Stimulated activated CD4-positive, alpha-beta T cell treated with anti-CD3 and anti-CD28 coated beads, Interleukin-12 subunit alpha, Interleukin-12 subunit beta, amount 100 ng/mL, for 4 hours (primary cell): ENCODE measurements around the gene CARD16.
"Not testable (repeated sequence)": the region's sequence is repeated elsewhere in the genome, so short reads cannot be mapped to it uniquely, and the experiment has no call there.

ENCODE experiments used
- DNase-seq: peaks from one replicate; pipeline ENCODE4 v3.0.0-alpha.2; 2020

Gene CARD16

DNA sequence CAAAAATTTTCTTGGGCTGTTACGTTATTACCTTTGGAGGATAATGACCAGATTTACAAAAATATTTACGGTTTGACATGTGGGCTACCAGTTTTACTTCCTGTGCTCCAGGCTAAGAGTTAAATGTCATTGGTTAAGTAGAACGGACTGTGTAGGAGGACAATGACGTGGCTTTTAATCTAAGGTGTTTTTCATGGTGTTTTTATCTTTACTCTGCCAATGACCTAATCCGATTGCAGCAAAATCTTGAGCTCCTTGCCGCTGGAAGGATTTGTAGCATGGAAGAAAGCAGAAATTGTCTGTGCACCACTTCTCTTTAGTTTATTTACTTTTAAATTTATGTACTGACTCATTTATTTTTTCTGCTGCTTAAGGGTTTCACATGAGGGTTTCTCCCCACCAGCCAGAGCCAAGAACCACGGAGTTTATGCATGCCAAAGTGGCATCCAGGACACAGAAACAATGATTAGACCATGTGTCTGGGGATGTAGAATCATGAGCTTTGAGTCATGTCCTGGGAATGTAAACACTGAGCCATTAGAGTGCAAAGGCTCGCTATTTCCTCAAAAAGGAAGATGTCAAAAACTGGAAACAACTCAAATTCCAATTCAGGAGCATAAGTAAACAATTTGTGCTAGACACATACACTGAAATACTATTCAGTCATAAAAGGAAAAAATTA, 1.9 kb upstream of the CARD16 start:
- DNase-seq = no peak

DNA sequence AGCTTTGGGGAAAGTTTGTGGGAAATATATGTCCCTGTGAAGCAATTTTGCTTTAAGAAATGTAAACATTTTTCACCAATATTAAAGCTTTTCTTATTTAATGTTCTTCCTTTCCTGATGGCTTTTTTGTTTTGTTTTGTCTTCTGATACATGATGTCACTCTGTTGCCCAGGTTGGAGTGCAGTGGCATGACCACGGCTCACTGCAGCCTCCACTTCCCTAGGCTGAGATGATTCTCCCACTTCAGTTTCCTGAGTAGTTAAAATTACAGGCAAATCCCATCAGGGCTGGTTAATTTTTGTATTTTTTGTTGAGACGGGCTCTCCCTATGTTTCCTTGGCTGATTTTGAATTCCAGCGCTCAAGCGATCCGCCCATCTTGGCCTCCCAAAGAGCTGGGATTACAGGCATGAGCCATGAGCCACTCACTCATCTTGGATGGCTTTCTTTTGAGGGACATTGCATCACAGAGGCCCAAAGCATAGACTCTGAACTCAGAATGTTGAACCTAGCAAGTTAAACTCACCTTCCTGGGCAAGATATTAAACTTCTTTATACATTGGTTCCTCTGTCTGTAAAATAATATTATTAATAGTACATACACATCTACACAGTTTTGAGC, 651 bp upstream of the CARD16 start:
- DNase-seq = no peak

DNA sequence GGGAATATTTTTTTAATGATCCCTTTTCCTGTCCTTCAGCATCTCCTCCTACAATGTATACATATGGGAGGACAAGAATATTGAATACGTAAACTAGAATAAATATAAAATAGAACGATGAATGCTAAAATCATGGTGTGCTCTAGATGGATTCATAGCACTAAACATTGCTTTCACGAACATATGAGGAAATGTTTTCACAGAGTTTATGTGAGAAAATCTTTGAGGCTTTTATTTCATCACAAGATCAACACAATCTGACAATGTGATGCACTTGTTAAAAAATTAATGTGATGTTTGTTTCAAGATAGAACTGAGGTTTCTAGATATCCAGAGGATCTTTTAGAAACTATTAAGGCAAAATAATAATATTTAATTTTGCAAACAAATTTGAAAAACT, 3.0 kb downstream of the CARD16 start:
- DNase-seq = no peak

DNA sequence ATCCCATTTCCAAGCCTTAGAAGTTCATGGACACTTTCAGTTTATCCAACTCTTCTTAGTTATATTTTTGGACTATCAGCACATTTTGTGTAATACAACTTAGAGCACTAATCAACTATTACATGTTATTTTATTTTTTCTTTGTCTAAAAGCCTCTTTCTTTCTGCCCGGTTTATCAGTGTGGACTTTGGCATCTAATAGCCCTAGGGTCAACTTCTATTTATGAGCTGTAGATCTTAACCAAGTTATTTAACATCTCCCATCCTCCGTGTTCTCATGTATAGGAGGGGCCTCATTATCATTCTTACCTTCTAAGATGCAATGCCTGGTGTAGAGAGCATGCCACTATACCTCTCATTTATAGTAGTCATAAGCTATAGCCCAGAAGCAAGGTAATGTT, 4.4 kb downstream of the CARD16 start:
- no peak for DNase-seq

DNA sequence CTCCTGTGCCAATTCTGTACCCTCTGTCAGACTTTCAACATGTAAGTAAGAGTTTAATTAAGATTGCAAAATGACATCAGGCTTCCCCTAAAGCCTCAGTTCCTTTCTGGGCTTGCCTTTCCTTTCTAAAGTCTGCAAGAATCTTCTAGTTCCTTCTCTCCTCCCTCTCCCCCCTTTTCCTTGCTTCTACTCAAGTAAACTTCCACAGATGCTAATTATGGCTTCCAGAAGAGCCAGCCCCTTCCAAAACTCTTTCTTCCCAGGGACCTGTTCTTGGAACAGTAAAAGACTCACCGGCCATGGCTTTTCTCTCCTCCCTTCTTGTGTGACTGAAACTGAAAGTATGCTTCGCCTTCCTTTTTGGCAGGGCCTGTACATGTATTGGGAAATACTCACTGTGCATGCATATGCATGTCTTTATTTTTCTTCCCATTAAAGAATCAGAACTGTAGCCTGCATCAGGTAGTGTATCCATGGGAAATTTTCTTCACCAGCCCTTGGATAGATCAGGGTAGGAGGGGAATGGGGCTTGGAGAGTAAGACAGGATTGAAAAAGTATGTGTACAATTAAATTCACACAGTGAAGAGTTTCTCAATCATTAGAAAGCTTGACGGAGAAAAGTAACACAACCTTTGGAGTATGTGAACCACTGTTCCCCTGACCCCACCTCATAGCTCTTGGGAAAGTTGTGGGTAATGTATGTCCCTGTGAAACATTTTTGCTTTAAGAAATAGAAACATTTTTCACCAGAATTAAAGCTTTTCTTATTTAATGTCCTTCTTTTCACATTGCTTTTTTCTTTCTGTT, 10.1 kb downstream of the CARD16 start, which contains the start of gene CASP1:
Gene CASP1 (minus strand): TSS at position 332 of the 808 bp plus-strand sequence. CDS start 31 bp downstream, at position 301.
- no peak for DNase-seq

DNA sequence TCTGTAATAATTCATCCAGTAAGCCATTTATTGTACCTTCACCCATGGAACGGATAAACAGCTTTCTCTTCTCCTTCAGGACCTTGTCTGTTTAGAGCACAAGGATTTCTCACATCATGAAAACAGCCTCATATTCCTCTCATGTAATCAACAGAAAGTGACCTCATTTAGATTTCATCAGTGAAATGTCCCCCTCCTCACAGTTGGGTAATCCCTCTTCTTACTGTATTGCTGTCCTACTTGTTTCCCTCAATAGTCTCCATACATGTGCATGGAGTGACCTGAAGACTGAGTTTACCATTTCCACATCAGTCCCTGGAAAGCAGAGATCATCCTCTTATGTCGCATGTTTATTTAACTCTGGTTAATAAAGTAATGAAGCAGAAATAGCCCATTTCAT, 10.7 kb downstream of the CARD16 start:
- DNase-seq = not testable (repeated sequence)

DNA sequence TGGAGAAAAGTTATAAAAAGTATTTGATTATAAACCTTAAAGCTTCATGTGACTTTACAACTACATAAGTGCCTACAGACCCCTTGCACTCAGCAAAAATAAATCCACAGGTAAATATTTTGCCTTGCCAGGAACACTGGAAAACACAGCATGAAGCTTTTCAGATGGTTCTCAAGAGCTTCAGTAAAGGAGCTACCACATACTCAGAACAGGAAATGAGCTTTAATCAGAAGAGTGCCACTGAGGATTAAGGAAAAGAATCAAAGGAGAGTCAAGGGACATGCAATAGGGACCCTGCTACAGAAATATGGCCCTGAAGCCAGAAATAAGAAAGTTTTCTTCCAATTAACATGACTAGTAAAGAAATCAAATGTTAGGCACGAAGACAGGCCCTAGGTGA, 11.4 kb downstream of the CARD16 start:
- no peak for DNase-seq

DNA sequence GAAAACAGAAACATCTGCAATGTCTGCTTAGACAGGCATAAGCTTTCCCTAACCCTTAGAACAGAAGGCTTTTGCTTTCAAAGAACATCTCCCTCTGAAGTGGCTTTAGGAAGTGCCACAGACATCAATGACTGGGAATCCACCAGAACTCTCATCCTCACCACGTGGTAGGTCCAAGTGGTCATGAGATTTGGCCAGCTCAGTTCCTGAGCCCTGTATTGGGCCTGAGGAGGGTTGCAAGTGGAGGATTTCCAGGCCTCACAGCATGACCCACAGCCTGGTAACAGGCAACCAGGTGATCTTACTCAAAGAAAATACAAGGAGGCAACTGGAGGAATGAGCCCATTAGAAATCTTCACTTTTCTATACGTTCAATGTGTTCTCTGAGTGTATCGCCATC, 11.8 kb downstream of the CARD16 start:
- no peak for DNase-seq

DNA sequence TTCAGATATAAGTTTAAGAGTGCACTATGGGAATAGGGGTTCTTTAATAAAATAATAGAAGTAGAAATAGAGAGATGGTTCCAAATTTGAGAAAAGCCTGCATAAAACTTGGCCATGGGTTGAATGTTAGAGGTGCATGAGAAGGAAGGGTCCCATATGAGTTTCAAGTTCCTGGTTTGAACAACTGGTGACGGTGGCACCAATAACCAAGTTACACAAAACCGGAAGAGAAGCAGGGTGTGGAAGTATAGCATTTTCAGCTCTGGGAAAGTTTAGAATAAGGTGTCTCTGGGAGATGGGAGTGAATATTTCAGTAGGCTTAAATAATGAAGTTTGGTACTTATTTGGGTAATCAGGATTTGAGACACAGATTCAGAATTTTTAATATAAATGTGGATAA, 12.6 kb downstream of the CARD16 start:
- no peak for DNase-seq

DNA sequence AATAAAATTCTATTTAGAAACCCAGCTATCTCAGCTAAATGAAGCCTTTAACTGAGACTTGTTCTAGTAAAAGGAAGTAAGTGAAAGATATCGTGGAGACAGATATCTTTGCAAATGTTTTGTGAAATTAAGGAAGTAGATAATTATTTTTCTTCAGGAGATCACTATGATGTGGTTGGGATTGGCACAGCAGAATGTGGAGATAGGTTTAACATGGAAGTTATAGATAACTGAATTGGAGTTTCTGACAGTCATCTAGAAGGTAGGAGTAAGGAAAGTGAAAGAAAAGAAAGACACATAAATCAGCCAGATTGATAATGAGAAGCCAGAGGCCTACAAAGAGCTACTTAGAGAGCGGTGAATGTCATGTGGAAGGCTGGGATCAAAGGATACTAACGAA, 17.5 kb downstream of the CARD16 start:
- DNase-seq = no peak

DNA sequence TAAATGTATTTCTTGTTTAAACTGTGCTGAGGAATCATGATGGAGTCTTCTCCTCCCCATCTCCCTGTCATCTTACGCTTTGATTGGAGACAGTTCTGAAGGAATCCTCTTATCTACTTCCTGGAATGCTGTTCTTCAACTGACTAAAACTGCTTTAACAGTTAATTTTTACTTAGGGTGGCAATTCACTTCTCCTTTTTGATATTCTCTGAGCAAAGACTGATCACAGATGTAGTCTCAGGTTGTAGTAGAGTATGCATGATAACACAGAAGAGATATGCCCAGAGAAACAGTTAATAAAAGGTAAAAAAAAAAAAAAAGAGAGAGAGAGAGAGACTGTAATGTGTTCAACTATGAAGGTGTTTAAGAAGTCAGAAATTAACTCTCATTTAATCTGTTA, 20.7 kb downstream of the CARD16 start:
- DNase-seq = no peak

DNA sequence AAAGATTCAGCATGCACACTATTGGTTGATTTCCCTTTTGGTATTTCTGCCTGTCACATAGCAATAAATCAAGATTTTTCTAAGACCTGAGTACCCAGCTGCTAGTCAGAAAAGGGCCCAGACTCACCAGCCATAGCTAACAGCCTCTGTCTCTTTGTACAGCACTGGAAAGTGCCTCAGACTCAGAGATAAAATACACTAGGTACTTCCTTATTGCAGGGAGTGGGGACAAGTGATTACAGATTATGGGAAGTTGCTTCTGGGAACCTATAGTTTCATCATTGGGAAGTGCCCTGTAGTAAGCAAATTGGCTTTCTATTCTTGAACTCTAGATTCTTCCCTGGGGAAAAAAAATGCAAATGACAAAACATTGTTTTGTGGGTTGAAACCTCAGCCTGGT, 22.1 kb downstream of the CARD16 start, which contains the start of gene CASP5:
Gene CASP5 (minus strand): TSS at position 166 of the 400 bp plus-strand sequence. CDS start 32 bp downstream, at position 134.
- DNase-seq = no peak

DNA sequence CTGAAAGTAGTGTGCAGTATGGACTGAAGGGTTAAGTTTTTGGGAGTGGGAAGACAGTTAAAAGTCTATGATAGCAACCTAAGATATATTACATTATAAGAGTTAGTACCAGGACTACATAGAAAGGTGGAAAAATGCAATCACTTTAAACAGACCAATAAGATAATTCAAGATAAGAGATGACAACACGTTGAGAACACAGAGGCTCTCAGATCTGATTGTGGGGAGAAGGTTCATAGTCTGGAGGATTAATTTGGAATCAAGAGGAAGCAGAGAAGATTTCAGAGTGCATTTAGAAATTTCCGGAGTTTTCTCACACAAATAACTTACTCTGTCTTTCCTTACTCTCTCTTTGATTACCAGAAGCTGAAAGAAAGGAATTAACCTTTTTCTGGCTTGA, 22.6 kb downstream of the CARD16 start:
- no peak for DNase-seq

DNA sequence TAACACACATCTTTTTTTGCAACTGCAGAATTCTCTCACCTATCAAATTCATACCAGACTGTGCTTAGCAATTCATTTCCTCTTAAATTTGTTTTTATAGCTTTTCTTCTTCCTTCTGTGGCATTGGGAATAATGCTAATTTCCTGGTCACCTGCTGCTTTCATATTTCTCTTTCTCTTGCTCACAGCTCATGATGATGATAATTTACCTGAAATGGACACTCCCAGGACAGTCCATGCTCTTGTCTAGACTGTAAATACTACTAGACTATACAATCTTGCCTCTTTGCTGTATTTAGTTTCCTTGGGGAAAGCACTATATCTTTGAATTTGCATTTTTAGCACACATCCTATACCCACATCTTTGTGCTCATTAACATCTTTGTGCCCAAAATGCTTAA, 37.7 kb downstream of the CARD16 start:
- DNase-seq = no peak

DNA sequence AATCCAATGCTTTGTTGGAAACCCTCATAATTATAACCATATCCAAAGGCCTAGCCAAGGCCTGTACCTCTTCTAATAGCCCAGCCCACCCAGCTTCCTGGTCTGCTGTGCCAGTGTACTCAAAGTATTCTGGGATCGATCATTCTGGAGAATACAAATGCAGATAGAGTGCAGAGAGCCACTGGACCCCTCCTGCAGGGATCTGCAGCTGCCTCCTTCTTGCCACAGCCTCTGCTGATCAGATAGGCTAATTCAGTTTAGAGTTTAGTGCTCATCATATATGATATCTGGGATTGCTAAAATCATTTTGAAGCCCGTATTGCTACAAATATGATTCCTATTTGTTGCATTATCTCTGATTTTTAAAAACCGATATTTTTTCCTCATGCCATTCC, 39.7 kb downstream of the CARD16 start:
- no peak for DNase-seq

DNA sequence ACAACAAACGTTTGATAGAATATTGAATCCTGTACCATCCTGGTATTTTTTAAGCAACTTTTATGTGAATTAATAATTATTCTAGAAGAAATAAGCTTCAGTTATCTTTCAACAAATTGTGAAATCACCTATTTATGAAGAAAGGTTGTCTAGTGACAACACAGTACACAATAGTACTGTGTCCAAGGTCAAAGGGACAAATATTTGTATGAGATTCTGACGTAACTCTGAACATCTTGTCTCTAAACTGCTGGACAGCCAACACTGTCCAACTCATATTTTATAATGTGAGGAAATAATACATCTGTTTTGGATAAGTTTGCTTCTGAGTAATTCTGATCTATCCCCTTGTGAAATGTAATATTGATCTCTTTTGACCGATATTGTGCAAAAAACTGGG, 41.1 kb downstream of the CARD16 start:
- DNase-seq = no peak

DNA sequence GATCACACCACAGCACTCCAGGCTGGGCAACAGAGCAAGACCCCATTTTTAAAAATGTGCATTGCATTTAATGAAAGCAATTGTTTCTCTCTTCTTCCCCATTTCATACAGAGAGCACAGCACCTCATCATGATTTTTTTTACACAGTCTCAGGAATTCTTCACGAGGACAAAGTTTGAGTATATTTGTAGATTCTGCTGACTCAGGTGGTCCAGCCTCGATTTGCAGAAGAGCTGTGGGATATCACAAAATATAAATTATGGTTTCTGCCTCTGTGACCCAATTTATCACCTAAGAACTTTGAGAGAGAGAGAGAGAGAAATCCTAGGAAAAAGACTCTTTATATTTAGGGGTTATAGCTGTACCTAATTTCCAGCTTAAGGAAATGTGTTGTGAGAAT, 42.0 kb downstream of the CARD16 start:
- no peak for DNase-seq

DNA sequence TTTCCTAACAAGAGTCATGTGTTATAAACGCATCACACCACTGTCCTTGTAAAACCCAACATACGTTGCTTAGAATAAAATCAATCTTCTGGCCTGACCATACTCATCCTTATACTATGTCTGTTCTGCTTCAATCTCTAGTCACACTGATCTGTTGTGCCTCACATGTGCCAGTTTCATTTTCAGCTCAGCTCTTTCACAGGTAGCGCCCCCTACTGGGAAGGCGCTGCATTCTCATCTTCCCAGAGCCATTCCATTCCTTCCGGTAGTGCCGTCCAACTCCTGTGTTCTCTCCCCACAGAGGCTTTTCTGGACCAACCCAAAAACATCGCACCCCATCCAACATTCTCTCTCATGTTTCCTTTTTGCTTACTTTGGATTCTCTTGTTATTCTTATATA, 44.3 kb downstream of the CARD16 start:
- peak; percentile 30 for DNase-seq

DNA sequence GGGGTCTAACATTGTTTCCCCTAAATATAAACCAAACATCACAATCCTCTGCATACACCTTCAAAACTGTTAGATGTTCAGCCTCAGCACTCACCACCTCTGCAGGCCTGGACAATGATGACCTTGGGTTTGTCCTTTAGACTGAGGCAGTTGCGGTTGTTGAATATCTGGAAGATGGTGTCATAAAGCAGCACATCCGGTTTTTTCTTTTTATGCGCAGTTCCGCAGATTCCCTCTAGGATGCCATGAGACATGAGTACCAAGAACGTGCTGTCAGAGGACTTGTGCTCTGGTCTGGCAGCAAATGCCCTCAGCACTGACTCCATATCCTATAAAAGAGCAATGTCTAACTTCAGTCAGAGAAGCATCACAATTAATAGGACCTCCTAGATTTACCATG, 45.0 kb downstream of the CARD16 start:
- no peak for DNase-seq

DNA sequence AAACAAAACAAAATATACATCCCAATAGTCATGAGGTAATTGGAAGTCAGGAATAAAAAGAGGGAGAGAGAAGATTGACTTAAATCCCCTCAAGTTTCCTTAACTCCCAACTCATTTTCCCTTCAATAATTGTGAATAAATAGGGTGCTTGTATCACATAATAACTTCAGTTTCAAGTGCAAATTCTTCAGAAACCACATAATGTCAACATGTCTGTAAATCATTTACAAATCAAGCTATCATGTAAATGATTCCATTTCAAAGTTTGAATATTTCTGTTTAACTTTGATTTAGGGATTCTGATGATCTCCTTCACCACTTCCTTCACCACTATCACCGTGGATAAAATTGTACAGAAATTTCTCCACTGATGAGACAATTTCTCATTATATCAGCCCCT, 45.4 kb downstream of the CARD16 start:
- no peak for DNase-seq

DNA sequence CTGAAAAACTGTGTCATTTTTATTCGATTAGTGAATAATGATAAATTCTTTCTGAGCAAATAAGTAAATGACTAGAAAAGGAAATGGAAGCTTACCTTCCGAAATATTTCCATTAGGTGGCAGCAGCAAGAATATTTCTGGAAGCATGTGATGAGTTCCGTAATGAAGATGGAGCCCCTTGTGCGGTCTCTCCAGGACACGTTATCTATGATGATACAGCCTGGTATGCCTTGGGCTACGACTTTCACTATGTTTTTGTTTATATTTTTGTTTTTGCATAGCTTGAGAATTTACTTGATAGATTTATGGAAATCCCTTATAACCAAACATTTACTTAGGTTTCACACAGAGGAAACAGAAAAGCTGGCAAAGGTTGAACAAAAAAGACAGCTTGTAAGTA, 47.8 kb downstream of the CARD16 start:
- no peak for DNase-seq

DNA sequence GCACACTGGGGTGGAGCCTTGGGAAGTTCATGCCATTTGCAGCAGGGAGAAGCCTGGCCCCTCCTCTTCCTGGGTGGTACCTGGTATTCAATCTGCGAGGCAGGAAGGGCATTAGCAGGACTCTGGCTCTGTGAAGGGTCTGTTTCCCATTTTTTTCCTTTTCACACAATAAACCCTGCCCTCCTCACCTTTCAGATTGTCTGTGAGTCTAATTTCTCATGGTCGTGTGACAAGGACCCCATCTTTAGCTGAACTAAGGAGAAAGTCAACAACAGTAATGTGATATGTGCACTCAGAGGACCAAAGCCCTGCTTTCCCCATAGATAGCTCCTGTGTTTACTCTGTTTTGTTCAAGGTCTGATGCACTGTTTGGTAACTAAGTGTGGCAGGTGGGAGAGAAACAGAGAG, 50.1 kb downstream of the CARD16 start:
- DNase-seq = no peak

DNA sequence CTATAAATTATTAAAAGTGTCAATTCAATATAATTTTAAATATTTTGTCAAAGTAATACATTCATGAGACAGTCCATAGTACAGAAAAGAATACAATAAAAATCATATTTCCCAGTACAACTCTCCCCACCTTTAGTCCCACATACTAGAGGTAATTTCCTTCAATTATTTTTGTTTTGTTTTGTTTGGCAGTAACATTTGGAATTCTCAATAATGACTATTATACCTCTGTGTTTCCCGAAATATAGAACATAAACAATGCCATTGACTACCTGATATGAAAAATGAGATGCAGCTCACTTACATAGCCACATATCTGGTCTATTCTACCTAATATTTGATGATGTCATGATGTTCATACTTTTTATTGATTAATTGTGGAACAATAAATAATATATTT, 52.4 kb downstream of the CARD16 start:
- DNase-seq = no peak

DNA sequence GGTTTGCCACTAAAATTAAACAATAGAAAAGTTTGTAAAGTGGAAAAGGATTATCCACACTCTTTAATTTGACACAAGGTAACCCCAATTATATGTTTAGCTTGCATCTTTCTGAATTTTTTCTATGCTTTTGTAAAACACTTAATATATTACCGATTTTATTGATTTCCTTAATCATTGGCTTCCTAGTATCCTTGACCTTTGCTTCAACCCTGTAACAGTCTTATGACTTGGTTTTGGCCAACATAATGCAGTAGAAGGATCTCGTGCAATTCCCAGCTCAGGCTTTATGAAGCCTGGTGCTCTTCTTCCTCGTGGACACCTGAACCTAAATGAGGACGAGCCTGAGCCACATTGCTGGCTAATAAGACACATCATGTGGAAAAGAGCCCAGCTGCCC, 53.1 kb downstream of the CARD16 start:
- no peak for DNase-seq
